Colon (tissue), 2 donors: ENCODE measurements around the gene RBM47.
"Not testable (repeated sequence)": the region's sequence is repeated elsewhere in the genome, so short reads cannot be mapped to it uniquely, and the experiment has no call there.

ENCODE experiments used
- FAIRE-seq: peaks from 2 replicates; lab custom pipeline; 2012; peaks lifted over from hg19 to GRCh38; lab: Jason Lieb, UNC
- donor health status: control.
- donor health status: control.

The RBM47 gene

DNA sequence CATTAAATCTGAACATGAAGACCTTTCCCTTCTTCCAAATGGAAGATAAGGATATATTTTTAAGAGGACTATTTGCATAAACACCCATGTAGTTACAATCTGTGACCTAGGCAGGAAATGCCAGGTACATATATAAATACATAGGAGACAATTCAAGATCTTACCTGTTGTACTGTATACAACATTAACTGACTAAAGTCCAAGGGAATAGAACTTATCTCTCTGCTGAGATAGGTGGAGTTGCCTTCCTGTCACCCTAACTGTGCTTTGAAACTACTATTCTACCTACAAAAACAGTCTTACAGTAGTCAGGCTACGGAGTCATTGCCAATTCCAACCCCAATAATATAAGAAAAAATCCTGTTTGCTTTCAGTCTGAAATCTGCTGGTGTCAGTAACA is 188.2 kb downstream of the RBM47 start:
- no peak for FAIRE-seq

DNA sequence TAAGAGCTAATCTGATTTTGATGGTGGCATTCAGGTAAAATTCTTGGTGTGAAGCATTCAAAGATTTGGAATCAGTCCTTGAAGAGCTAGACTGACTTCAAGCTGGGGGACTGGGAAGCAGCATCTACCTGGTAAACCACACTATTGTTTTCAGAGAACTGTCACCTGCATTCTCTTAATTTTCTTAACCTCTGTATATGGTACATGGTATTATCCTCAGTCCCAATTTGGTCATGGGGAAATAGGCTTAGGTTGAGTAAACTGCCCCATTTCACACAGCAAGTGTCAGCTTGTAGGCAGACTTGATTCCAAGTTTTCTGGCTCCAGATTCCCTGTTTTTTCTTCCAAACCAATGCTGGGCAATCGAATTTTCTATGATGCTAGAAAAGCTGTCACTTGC is 190.1 kb downstream of the RBM47 start:
- FAIRE-seq = no peak

DNA sequence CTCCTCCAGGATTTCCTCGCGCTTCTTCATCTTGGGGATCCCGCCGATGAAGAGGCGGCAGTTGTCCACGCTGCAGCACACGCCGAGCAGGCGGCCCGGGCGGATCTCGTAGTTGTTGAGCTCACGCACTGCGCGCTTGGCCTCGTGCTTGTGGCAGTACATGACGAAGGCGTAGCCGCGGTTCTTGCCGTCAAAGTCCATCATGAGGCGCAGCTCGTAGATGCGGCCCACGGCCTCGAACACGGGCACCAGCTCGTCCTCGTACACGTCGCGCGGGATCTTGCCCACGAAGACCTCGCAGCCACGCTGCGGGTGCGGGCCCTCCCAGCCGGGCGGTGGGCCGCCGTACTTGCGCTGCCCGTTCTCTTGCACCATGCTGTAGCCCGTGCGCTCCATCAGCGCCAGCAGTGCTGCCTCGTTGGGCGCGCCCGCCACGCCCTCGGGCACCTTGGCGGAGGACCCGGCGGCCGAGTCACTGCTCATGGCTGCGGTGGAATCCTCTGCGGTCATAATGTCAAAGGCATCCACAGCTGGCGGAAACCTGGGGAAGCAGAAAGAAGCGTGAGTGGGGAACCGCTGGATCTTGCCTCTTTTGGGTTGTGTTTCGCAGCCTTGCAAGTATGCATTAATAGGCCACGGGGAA is 191.2 kb downstream of the RBM47 start:
- no peak for FAIRE-seq

DNA sequence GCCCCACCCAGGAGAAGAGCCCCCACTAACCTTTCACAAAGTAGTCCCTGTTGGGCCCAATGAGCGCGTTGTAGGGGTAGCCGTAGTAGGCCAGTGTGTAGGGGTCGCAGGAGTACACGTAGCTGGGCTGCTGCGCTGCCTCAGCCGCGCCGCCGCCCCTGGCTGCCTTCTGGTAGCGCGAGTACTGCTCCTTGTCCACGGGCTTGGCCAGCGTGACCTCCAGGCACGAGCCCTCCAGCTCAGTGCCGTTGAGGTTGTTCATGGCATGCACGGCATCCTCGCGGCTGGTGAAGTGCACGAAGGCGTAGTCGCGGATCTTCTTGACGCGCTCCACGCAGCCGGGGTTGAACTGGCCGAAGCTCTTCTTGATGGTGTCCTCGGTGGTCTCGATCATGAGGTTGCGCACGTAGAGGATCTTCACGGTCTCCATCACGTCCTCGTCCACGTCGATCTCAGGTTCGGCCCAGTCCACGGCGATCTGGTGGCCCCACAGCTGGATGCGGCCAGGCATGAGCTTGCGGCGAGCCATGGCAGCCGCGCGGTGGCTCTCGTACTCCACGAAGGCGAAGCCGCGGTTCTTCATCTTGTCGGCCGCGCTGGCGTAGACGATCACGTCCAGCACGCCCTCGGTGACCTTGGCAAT is 191.8 kb downstream of the RBM47 start:
- FAIRE-seq = no peak

DNA sequence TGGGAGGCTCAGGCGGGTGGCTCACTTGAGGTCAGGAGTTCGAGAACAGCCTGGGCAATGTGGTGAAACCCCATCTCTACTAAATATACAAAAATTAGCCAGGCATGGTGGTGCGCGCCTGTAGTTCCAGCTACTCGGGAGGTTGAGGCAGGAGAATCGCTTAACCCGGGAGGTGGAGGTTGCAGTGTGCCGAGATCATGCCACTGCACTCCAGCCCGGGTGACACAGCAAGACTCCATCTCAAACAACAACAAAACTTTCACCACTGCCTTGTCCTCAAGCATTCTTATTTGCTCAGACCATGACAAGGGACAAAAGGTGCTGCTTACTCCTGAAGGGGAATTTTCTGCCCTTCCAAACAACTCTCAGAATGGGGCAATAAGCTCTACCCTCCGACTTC is 194.4 kb downstream of the RBM47 start:
- FAIRE-seq = not testable (repeated sequence)

DNA sequence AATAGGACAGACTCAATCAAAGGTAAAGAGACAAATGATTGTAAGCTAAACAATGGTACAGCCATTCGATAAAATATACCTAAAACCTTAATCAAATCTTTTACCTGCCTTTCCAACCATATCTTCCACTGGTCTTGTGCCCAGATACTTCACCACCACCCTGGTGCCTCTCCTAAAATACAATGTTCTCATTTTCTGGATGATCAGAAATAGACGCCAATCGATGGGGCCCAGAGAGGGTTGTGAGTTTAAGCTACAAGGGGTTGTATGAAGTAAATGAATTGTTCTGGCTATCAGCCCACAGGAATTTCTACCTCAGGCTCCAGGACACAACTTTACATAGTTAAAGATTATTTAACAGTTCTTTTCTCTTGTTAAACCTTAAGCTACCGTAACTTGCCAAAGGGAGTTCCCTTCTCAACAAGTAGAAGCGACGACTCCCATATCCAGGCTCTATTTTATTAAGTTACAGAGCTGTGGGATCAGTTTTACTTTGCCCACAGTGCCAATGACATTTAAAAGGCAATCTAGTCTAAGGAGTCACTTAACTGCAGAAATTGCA is 195.5 kb downstream of the RBM47 start:
- no peak for FAIRE-seq

DNA sequence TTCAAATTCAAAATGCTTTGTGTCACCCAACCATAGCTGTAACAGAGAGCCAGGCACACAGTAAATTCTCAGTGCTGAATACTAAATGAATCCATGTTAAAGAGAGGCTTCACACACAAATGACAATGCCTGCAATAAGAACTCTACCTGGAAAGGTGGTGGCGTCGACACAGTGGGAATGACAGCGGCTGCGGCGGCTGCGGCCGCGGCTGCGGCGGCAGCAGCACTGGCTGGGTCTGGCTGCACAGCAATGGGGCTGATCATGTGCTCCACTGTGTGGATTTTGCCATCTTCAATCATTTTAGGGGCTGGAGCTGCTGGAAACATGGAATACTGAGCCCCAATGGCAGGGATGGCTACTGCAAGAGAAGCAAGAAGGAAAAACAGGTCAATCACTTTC is 197.2 kb downstream of the RBM47 start:
- FAIRE-seq = no peak

DNA sequence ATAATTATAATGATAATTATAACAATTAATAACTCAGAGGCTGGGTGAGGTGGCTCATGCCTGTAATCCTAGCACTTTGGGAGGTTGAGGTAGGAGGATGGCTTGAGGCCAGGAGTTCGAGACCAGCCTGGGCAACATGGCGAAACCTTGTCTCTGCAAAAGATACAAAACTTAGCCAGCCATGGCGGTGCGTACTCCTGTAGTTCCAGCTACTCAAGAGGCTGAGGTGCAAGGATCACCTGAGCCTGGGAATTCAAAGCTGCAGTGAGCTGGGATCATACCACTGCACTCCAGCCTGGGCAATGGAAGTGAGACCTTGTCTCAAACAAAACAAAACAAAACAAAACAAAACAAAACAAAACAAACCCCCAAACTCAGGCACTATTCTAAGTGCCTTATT is 201.8 kb downstream of the RBM47 start:
- not testable (repeated sequence) for FAIRE-seq

DNA sequence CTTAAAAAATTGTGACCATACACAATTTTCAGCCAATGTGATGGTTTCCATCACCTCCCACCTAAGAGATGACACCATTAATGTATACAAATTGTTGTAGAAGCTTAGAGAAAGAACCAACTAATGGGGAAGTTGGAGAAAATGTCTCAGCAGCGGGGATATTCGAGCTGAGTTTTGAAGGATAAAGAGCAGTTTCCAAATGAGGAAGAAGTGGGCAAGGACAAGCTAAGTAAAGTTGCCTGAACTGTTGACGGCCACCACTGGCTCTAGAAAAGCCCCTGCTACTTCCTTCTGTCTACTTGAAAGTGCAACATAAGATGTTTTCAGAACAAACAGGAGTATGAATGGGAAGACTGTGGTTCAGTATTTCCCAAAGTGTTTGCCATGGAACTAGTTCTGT is 202.5 kb downstream of the RBM47 start:
- FAIRE-seq = no peak

DNA sequence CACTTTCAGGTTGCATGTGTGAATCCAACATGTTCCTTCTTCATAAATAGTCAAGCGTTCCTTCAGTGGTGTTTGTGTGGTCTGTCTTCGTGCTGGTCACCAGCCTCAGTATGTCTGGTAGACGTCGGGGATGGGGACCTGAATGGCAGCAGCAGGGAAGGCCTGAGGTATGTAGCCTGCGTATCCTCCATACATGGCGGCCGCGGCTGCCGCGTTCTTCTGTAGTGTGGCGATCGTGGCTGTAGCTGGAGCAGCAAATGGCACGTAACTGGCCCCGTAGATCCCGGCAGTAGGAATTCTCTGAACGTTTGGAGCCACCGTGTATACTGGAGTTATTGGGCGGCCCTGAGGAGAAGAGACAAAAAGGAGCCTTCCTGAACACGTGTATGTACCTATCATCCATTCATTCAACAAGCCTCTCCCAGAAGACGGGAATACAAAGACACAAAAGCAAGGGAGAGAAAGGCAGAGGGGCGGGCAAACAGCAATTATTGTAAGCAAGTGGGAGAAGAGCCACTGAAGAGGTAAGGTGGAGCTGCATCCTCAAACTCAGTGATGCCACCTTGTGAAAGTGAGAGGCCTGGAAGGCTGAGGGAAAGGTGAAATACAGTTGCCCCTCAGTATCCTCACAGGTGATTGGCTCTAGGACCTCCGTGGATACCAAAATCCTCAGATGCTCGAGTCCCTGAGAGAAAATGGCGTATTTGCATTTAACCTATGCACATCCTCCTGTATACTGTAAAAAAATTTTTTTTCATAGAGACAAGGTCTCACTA is 203.7 kb downstream of the RBM47 start:
- no peak for FAIRE-seq

DNA sequence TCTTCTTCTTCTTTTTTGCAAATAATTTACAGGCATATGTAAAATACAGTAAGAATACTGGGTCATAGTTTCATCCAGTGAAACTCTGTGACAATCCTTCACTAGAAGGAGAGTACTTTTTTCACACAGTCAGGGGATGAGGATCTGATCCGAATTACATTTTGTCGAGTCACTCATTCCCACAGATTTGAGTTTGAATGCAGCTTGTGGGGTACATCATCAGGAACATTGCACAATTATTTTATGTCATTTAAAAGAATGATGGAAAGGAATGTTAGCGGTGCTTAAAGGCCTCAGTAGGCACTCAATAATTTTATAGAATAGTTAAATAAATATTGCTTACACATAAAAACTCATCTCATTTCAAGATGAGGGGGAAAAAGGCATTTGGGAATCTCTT is 205.9 kb downstream of the RBM47 start:
- FAIRE-seq = no peak

DNA sequence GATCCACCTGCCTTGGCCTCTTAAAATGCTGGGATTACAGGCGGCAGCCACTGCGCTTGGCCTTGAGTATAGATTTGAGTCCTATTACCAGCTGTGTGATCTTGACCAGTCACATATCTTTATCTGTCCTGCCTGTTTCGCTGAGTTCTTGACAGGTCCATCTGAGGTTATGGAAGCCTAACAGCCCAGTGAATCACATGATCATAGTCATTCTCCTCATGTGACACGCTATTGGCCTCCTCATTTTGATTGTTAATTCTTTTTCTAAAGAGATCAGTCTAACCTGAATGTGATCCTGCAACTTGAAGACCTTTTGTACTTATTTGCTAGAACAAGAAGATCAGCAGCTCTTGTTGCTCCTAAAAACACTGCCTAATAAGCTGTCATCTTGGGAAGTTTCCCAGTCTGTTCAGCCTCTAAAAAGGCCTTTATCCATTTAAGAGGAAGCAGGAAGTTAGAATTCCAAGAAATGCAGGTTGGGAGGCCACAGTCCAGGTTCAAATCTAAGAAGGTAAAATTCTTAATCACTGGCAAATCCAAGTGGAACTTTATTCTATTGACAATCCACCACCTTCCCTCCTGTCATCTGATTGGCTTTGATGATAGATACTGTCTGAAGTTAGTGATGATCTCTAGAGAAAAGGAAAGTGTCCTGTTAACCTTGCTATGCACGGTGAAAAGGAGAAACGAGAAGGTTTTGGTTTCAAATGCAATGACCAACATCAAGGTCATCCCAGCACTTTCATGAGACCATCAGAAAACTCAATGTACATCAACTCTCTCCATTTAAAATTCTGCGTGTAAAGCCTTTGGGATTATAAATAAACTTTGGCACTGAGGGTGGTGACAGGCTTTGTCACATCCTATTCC is 207.6 kb downstream of the RBM47 start:
- FAIRE-seq = no peak

DNA sequence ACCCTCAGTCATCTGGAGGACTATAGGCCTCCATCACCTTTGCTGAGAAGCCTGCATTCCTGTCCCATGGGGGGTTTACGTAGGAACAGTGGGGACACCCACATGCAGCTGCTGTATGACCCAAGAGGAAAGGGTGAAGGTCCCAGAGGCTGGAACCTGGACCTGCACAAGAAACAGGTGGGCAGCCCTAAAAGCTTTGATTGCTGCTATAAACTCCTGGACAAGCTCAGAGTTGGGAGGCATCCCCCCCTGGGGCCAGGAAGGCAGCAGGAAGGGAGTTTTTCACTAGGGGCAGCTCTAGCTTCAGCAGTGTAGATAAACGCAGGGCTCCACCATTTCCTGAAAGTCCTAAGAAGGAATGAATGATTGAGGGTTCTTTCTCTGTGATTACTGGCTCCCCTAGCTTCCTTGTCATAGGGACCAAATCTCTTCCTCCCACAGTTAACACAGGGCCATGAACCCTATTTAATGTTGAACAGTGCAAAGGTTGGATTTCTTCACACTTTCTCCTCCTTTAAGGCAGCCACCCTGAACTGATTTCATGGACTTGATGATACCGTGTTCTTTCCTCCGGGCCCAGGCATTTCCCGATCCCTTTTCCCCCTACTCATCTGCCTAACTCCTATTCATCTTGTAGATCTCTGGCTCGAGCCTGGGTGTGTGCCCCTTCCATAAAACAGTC is 210.3 kb downstream of the RBM47 start:
- no peak for FAIRE-seq

DNA sequence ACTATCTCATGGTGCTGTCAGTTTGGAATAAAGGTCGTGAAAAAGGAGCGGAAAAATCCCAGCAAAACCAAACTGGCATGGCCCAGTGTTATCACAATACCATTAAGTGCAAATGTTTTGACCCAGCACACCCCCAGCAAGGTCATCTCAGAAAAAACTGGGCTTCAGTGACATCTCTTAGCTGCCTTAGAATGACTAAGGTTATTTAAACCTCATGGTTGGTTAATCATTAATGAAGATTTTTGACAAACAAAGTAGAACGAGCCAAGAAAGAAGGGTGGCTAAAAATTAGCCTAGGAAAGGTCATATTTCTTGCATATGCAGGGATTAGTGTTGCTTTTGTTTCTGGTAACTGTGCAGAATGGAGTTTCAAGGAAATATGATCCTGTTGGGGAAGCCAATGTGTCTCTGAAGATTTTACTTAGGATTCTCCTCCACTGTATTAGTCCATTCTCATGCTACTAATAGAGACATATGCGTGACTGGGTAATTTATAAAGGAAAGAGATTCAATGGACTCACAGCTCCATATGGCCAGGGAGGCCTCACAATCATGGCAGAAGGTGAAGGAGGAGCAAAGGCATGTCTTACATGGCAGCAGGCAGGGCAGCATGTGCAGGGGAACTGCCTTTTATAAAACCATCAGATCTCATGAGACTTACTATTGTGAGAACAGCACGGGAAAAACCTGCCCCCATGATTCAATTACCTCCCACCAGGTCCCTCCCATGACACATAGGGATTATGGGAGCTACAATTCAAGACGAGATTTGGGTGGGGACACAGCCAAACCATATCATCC is 211.0 kb downstream of the RBM47 start:
- FAIRE-seq = no peak

DNA sequence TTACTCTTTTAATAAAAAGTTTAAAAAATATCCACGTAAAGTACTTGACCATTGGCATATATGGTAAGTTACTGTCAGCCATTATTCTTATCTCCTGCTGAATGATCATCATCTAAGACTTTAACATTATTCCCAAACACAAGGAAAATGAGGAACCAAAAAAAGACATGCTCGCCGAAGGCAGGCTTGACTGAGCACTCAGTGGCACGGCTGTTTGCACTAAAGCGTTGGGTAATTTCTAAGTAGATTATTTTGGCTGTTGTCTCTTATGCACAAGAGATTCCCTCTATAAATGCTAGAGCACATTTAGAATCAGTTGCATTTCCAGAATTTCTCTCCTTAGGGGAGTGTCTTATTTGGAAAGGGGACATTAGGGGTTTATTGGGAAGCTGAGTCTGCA is 211.7 kb downstream of the RBM47 start:
- no peak for FAIRE-seq

DNA sequence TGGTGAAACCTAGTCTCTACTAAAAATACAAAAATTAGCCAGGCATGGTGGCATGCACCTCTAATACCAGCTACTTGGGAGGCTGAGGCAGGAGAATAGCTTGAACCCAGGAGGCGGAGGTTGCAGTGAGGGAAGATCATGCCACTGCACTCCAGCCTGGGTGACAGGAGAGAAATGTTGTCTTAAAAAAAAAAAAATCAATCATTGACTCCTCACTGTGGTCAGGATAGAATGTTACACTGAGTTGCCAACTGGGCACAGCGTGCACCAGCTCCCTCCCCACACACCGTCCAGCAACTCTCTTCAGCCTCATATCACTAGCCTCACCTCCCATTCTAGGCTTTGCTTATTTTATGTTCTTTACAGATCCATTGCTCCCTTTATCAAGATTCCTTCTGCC is 215.0 kb downstream of the RBM47 start:
- FAIRE-seq = no peak

DNA sequence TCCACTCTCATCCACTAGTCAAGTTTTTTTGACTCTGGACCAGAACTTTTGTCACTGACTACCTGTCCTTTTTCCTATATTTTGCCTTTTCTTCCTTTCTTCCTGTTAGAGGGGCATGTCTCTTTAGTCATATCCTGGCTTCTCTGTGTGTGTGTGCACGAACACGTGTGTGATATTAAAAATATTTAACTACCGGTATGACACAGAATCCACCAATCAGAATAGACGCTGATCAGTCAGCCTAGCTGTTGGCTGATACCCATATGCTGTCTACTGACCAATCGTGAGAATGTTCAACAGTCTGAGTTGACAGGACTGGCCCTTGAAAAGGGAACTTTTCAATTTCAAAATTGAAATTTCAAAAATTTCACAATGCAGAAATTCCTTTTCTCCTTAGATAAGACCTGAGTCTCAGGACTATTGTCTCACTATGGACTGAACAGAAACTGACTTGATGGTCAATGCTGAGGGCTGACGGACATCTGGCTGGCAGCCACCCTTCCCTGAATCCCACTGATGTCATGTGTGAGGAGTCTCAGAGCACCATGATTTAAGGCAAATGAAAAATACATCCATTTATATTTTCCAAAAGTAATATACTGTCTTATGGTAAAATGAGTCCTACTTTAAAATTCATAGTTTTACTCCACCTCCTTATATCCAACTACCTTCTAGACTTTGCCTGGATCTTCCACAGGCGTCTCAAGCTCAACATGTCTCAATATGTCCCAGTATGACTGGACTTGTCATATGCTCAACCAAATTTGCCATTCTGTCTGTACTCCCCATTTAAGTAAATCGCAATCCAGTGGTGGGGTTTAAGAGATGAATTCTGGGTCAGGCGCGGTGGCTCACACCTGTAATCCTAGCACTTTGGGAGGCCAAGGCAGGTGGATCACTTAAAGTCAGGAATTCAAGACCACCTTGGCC is 216.5 kb downstream of the RBM47 start:
- no peak for FAIRE-seq

DNA sequence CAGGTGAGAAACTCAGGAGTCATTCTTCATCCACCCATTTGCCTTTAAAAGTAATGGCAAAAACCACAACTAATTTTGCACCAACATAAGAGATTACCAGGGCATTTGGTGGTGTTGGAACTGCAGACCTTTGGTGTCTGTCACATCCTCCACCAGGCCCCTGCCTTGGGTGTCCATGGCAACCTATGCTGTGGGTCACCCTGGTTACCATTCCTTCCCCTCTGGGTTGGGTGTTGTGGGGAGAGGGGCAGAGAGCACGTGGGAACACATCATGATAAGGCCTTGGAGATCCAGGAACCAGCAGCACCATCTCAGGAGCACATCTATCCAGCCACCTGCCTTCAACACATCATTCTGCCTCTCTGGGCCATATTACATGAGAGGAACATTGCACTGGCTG is 217.3 kb downstream of the RBM47 start:
- no peak for FAIRE-seq

DNA sequence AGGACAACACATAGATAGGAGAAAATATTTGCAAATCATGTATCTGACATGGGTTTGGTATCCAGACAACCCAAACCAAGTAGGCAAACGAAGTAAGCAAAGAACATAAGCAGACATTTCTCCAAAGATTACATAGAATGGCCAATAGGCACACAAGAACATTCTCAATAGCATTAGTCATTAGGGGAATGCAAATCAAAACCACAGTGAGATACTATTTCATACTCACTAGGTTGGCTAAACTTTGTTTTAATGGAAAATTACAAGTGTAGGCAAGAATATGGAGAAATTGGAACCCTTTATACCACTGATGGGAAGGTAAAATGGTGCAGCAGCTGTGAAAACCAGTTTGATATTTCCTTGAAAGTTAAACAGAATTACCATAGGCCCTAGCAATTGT is 219.8 kb downstream of the RBM47 start:
- no peak for FAIRE-seq

DNA sequence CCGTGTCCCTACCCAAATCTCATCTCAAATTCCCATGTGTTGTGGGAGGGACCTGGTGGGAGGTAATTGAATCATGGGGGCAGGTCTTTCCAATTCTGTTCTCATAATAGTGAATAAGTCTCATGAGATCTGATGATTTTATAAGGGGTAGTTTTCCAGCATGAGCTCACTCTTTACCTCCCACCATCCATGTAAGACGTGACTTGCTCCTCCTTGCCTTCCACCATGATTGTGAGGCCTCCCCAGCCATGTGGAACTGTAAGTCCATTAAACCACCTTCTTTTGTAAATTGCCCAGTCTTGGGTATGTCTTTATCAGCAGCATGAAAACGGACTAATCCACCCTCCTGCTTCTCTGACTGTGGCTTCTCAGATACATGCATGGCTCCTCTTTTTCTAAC is 222.2 kb downstream of the RBM47 start:
- not testable (repeated sequence) for FAIRE-seq
